GM12801 (cell line): ENCODE results near the gene NPR3.

ENCODE experiments used
- TF ChIP-seq, protein P1 (sequence below): IDR thresholded peaks from one replicate; pipeline ENCODE4 v1.5.1; 2011; ENCODE audit warnings: control low read depth; ENCODE audit not compliant: insufficient read length; ENCODE audit errors: extremely low read depth

Gene NPR3

DNA sequence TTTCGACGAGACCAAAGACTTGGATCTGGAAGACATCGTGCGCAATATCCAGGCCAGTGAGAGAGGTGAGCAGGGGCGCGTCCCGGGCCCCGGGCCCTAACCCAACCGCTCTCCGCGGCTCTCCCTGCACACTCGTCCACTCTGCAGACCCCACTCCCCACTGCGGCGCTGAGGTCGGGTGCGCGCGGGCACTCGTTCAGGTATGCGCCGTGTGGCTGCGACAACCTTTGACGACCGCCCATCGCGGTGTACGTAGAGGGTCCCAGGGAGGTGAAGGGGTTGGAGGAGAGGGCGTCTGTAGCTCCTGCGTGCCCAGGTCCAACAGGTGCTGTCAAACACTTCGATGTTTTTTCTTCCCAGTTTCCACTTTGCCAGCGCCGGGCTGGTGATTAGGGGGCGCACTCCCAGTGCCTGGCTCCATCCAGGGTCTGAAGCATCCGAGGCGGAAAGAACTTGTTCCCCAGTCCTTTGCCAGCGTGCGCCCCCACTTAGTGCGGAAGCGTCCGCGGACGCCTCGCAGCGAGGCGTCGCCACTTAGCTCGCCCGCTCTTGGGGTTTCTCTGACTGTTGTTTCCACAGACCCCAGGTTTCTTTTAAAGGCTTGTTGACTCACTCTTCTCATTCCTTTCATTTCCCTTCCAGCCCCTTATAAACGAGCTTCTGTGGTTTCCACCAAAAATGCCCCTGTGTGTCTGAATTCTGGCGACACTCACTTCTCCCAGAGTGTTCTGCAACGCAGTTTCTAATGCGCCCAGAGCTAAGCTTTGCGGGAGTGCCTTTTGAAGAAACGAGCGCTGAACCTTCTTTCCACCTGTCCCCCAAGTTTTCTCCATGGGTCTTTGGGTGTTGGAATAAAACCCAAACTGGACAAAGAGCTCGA, 1.6 kb downstream of the NPR3 start:
- TF ChIP-seq, protein P1, sequence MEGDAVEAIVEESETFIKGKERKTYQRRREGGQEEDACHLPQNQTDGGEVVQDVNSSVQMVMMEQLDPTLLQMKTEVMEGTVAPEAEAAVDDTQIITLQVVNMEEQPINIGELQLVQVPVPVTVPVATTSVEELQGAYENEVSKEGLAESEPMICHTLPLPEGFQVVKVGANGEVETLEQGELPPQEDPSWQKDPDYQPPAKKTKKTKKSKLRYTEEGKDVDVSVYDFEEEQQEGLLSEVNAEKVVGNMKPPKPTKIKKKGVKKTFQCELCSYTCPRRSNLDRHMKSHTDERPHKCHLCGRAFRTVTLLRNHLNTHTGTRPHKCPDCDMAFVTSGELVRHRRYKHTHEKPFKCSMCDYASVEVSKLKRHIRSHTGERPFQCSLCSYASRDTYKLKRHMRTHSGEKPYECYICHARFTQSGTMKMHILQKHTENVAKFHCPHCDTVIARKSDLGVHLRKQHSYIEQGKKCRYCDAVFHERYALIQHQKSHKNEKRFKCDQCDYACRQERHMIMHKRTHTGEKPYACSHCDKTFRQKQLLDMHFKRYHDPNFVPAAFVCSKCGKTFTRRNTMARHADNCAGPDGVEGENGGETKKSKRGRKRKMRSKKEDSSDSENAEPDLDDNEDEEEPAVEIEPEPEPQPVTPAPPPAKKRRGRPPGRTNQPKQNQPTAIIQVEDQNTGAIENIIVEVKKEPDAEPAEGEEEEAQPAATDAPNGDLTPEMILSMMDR: no peak

DNA sequence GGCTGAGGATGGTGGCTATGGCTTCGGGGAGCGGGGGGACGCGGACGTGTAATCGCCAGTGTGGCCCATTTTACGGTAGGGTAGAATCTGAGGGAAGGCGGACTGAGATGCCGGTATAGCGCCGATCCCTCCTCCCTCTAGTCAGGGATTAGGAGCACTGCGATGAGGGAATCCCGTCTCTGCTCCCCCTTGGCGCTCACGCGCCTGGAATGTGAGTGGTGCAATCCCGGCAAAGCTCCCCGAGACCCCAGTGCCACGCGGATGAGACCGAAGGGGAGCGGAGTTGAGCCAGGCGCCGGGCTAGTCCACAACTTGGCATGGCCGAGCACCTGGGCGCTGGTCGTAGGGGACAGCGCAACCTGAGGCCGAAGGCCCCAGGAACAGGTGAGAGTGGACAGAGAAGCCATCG, 2.2 kb downstream of the NPR3 start:
- TF ChIP-seq, protein P1: no peak

- TF ChIP-seq, protein P1: no peak
Observed at GRCh38 chr5:32713770-32714381, 2.8 kb downstream of the NPR3 start.

- TF ChIP-seq, protein P1: no peak
Observed at GRCh38 chr5:32714836-32715235, 3.7 kb downstream of the NPR3 start.

- TF ChIP-seq, protein P1: no peak
Observed at GRCh38 chr5:32720300-32720699, 9.2 kb downstream of the NPR3 start.

GRCh38 chr5:32721626-32722025, 10.5 kb downstream of the NPR3 start:
- TF ChIP-seq, protein P1: no peak

- TF ChIP-seq, protein P1: no peak
Observed at GRCh38 chr5:32722957-32723356, 11.8 kb downstream of the NPR3 start.
